HG03575 (cell line): ENCODE data around the gene TBC1D4.
A peak's percentile ranks its signal among the peaks of the same experiment; 100 is the strongest.

Experiments
- ATAC-seq: cut with Tn5 transposase; IDR thresholded peaks from one replicate; pipeline ENCODE4 v1.9.1; 2021; ENCODE audit not compliant: unreplicated experiment, insufficient number of reproducible peaks, low FRiP score; ENCODE audit errors: extremely low read depth

Gene TBC1D4

DNA sequence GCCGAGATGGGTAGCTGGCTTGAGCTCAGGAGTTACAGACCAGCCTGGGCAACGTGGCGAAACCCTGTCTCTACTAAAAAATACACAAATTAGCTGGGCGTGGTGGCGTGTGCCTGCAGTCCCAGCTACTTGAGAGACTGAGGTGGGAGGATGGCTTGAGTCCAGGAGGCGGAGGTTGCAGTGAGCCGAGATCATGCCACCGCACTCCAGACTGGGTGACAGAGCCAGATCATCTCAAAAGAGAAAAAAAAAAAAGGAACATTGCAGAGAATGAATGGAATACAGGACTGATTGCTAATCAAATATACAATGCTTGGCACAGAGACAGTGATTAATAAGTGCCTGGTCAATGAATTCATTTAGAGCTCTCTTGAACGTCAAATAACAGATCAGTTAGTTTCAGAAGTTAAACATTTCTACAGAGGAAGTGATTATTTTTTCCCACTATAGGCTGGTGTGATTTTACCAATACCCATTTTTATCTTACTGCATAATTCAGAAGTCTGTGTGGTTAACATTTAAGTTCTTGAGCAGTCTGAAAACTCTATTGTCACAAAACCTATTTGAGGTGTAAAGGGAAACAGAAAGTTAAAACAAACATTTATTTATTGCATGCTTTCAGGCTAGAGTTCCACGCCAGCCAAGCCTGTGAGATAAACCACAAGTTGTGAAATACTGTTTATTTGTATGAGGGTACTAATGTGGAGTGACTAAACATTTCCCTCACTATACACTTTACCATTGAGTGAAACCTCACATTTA lies 7.7 kb upstream of the TBC1D4 start:
- peak; percentile 67 for ATAC-seq

DNA sequence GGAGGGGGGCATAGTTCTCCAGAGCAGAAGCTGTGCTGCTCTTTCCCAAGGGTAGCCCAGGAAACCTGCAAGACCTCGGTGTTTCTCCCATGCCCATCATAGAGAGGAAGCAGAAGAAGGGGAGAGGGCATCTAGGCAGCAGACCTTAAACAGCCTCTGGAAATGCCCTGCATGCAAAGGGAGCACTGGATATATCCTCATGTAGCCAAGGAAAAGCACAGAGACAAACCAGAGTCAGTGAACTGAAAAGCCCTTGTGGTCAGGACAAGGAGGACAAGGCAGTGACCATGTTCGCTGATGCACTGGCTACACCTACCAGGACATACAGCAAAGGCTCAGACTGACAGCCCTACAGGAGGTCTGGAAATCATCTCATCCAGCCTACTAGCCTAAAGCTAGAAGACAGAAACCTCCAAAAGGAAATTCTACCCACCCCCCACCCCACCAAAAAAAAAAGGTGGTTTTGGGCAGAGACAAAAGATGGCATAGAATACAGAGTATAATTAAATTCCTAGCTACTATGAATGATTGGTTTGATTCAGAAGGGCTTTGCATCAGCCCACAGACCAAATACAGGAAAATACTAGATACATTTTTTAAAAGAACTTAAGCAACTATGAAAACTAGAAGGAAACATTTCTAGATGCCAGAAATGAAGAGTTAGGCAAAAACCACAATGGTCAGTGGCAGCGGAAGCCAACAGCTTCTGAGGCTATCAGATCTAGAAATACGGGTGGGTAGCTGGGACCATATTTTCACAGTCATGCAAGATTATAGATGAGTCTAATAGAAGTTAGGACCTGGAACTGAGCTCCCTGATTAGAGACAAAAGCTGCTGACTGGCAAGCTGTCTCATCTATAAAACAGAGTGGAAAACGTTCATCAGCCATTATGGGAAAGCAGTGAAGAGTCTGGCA lies 4.4 kb upstream of the TBC1D4 start:
- no peak for ATAC-seq

DNA sequence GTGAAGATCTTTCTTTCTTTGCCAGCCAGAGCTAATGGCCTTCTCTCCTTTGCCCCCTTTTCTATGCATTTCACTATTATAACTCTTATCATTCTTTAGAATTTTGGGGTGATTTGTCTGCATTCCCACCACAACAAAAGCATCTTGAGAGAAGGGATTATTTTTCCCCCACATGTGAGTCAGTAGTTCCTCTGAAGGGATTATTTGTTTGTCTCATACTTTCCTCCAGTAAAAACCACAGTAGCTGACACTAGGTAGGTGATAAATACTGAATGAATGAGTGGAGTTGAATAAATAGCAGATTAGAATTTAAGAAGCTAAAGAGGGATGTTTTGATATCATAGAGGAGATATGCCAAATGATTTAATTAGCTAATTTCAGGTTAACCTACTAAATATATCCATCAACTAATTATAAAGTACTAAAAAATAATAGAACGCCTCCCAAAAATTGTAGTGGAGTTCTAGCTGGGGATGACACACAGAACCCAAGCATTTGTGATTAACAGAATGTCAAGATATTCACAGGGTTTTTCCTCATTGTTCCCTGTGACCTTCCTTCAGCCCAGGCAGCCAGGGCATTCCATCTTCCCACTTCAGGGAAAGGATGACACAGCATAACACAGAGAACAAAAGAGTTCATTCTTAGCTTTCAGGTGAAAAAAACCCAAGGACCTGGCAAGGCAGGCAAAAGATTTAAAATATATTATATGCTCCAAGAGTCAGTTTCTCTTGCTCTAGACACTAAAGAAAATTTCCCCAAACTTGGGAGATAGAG lies 3.5 kb upstream of the TBC1D4 start:
- no peak for ATAC-seq

DNA sequence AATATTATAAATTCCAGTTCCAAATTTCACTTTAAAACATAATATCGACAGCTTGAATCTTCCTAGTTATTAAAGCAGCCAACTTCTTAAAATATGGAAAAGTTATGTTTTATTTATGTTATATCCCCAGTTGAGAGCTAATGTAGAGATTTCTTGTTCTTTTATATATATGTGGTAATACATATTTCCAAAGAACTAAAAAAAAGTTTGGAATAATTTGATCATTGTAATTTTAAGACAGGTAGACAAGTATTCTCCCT lies 781 bp upstream of the TBC1D4 start:
- ATAC-seq, result no peak

DNA sequence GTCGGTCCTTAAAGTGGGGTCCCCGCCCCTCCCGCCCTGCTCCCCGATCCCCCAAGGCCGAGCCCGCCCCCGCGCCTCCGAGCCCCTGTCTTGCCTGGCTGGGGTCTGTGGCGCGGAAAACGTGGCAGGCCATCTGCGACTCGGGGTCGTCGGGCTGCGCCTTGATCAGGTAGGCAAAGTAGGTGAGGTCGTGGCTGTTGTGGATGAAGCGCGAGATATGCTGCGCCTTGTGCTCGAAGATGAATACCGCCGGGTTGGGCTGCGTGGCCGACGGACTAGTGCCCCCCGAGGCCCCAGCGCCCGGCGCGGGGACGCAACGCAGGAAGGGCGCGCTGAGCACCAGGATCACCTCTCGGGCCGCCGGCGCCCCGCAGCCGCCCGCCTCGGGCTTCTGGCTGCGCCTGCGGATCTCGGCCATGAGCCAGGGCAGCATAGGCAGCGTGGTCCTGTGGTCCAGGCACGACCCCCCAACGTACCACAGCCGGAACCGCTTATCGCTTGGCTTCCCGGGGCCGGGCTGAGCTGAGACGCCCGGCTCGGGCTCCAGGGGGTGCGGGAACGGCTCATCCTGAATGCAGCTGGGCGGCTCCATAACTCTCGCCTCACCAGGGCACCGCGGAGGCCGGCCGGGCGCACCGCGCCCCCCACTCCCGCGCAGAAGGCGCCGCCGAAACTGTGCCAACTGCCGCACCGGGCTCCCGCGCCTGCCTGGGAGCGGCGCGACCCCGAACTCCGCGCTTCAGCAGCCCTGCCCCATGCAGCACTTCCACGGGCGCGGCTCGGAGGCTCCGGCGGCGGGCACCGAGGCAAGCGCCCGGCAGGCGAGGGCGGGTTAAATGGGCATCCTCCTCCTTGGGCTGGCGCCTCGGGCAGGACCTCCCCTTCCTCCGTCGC lies 546 bp downstream of the TBC1D4 start:
- peak; percentile 1 for ATAC-seq

DNA sequence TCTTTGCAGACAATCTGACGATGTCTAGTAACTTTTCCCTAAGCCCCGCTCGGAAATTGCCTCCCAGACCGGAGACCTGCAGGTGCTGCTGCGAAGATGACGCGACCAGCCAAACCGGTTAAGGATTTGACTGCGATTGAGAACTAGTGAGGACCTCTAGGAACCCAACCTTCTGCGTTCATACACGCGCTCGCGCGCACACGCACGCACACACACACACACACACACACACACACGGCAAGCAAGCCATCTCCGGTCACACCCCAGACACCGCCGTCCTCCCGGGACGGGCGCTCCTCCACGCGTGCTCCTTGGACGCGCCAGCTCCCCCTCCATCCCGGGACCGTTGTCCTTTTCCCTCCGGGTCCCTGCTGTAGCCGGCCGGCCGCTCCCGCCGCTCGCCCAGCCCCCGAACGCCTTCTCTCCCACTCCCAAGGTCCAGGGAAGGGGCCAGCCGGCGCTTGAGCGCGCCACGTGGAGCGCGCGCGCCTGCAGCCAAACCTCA lies 1.2 kb downstream of the TBC1D4 start:
- ATAC-seq, result no peak

DNA sequence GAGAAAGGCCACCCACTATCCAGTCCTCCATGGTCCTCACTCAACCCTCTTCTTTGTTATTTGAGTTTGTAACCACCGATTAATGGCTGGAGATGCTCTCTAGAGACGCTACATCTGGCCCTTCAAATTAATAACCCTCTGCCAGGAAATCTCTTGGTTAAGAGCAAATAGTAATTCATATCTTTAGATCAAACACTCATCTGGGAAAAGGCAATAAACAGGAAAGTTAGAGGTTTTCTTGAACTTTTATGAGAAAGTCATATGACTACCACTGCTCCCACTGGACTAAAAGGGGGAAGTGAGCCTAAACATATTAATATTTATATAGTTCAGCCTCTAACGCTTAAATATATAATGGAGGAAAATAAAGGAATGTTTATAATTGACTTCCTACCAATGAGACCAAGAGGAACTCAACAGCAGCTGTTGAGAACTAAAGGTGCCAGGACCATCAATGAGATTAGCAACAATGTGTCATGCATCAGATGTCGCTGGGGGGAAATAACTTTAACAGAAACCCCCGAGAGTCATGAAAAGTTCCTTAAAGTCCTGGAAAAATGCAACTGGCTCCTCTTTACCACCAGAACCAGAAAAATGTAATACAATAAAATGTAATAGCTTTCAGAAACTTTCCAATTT lies 2.7 kb downstream of the TBC1D4 start:
- ATAC-seq, result no peak

DNA sequence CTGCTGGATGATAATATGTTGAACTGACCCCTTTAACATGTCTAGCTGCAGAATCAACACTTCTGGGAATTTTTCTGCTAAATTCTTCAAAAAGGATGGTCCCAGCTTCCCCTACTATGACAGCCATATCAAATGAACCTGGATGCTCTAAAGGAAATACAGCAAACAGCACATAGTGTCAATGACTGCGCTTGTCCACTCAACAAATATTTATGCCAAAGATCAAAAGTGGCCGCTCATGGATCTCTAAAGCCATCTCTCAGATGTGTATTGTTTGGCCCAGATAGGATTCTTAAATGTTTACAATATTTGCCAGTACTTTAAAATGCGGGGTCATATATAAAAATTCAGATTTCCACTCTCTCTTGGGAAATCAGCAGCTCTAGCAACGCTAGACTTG lies 3.3 kb downstream of the TBC1D4 start:
- no peak for ATAC-seq

DNA sequence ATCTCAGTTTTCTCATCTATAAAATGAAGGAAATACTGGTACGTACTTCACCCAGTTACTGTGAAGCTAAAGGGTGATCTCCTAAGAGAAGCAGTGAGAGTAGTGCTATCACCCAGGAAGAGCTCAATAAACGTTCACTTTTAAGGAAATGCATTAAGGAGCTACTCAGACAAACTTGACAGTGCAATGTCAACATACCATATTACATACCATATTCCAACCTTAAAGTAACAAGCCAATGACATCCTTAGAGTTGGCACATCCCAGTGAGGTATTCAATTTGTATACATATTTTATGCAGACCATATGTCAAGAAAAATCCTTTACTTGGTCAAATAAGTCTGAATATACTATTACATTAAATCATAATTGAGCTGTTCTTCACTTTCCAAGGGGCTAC lies 7.0 kb downstream of the TBC1D4 start:
- ATAC-seq, result no peak

DNA sequence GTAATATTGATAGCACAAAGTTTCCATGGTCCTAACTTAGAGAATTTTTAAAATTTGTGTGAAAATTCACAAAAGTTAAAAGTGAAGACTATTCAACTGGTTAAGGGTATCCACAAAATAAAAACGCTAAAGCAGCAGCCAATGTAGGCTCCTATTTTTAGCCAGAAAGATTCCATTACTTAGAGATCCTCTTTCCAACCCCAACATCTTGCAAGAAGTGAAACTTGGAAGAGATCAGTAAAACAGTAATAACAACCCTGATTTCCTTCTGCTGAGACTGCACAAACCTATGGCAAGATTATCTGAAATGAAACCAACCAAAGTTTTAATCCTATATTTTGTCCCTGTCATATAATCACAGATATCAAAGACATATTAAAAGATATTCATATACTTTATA lies 8.5 kb downstream of the TBC1D4 start:
- ATAC-seq, result no peak

DNA sequence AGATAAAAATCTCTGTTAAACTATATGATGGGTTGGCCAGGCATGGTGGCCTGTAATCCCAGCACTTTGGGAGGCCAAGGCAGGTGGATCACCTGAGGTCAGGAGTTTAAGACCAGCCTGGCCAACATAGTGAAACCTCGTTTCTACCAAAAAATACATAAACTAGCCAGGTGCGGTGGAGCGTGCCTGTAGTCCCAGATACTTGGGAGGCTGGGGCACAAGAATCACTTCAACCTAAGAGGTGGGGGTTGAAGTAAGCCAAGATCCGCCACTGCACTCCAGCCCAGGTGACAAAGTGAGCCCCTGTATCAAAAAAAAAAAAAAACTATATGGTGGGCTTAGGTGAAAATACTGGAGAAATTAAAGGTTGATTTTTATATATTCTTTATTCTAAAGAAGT lies 11.3 kb downstream of the TBC1D4 start:
- no peak for ATAC-seq

DNA sequence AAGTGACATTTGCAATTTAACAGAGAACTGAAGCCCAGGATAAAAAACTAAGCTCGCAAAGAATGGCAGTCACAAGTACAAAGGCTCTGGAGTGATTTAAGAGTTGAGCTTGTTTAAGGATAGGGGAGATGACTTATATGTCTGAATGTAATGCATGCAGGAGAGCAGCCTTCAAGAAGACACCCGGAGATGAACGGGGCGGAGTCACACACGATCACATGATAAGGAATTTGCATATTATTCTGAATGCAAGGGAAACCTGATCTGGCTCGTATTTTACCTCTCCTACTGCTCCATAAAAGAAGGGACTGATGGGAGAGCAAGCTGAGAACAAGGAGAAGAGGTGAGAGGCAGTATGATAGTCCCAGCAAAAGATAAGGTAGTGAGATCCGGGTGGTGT lies 12.9 kb downstream of the TBC1D4 start:
- ATAC-seq, result no peak

DNA sequence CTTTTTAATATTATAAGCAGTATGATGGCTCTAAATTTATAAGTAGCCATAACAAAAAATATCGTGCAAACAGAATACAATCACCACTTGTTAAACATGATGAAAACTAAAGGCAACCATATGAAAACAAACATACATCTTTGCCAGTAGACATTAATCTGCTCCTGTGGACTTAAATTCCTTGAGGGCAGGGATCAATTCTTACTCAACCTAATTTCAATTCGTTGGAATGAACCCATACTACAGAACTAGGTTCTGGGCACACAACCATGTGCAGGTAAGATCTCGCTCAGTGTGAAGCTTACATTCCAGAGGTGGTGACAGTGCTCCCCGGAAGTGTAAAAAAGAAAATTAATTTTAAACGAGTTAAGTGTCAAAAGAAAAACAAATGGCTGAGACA lies 13.4 kb downstream of the TBC1D4 start:
- no peak for ATAC-seq

DNA sequence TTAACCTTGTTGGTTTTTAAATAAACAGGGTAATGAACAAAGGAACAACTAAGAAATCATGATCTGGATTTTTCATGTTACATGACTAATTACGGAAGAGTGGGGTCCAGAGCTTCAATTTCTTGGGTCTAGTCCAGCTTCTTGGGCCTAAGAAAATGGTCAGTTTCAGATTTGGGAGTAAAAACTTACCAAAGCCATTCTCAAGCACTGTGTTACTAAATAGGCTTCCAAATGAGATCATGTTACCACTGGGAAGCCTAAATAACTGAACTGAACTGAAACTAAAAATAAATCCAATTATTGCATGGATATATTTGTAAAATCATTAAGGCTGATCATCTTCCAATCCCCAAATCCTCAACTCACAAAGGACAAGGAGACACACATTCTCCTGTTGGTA lies 13.9 kb downstream of the TBC1D4 start:
- ATAC-seq, result no peak

DNA sequence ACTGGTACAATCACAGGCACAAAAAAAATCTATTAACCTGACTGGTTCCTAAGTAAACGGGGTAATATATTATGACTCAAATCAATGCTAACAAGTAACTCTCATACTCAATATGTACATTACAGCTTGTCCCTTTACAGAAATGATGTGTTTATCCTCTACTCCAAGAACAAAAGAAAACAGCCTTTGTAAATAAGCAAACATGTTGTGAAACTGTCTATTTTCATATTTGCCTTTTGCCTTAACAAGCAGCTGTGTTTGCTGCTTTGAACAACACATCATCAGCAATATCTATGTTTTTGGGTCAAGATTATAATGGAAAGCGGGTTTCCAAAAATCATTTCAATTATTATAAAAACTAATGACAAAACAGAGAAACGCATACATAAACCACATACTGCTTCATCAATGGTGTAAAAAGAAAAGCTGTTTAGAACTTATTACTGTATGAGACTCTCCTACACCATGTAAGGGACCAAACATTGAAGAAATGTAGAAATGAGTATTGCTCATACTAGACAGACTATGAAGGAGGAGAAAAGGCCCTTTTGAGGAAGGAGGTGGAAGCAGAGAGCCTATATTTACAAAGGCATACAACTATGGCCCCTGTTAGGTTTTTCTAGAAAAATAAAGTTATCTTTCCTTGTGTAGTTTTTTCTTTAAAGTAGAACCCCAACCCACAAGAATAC lies 14.8 kb downstream of the TBC1D4 start:
- ATAC-seq, result no peak

DNA sequence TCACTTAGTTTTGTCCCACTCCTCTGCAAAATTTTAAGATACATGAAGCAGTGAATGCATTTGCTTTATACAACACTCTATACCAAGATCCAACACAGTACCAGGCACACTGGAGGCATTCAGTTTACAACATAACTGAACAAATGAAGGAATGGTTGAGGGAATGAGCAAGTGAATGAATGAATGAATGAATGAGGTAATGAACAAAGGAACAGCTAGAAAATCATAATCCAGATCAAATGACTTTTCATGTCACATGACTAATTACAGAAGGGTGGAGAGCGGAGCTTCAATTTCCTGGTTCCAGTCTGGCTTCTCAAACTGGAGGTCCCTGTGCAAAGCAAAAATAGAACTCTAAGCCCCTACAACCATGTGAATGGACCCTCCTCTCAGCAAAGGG lies 16.7 kb downstream of the TBC1D4 start:
- no peak for ATAC-seq

DNA sequence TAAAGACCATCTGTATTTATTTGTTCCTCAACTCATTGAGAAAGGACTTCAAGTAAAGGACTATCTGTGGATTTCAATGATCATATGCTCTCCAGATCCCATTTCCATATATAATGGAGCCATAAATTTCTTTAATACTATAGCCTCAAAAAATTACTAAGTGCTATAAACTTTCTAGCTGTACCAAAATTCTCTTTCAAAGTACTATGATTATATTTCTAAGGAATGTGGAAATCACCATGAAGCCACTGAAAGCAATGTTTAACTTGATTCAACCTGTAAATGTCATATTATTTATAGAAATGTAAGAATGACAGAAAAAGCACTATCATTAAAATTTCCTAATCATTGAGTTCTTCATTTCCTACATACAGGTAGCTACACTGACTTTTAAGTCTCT lies 20.7 kb downstream of the TBC1D4 start:
- ATAC-seq, result no peak

DNA sequence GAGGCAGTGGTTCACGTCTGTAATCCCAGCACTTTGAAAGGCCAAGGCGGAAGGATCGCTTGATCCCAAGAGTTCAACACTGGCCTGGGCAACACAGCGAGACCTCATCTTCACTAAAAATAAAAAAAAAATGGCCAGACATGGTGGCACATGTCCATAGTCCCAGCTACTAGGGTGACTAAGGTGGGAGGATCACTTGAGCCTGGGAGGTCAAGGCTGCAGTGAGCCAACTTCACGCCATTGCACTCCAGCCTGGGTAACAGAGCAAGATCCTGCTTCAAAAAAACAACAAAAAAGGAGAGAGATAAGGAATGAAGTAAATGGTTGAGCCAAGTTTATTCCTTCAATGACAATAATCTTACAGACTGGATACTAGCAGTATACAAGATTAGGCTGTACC lies 21.3 kb downstream of the TBC1D4 start:
- ATAC-seq, result no peak
